BLaER1 (cell line): ENCODE data around the gene CCDC71.
A peak's percentile ranks its signal among the peaks of the same experiment; 100 is the strongest.

ENCODE experiments used
- H3K27ac ChIP-seq: shearing (Covaris generic); formaldehyde crosslinking; 2 replicates; pipeline ENCODE4 v1.8.1; 2022
- H3K27me3 ChIP-seq: shearing (Covaris generic); formaldehyde crosslinking; 2 replicates; pipeline ENCODE4 v1.8.1; 2022
- H3K36me3 ChIP-seq: shearing (Covaris generic); formaldehyde crosslinking; 2 replicates; pipeline ENCODE4 v1.8.1; 2022
- H3K4me1 ChIP-seq: shearing (Covaris generic); formaldehyde crosslinking; 2 replicates; pipeline ENCODE4 v1.8.1; 2022
- H3K4me2 ChIP-seq: shearing (Covaris generic); formaldehyde crosslinking; 2 replicates; pipeline ENCODE4 v1.8.1; 2022
- H3K4me3 ChIP-seq: shearing (Covaris generic); formaldehyde crosslinking; 2 replicates; pipeline ENCODE4 v1.8.1; 2022
- H3K9ac ChIP-seq: shearing (Covaris generic); formaldehyde crosslinking; 2 replicates; pipeline ENCODE4 v1.8.1; 2022
- H3K9me3 ChIP-seq: shearing (Covaris generic); formaldehyde crosslinking; 2 replicates; pipeline ENCODE4 v1.8.1; 2022
- H4K20me1 ChIP-seq: shearing (Covaris generic); formaldehyde crosslinking; 2 replicates; pipeline ENCODE4 v1.8.1; 2022
- Cebpa-rat ChIP-seq: shearing (Covaris generic); IDR thresholded peaks from 2 replicates; pipeline ENCODE4 v1.8.1; 2022

The CCDC71 gene

DNA sequence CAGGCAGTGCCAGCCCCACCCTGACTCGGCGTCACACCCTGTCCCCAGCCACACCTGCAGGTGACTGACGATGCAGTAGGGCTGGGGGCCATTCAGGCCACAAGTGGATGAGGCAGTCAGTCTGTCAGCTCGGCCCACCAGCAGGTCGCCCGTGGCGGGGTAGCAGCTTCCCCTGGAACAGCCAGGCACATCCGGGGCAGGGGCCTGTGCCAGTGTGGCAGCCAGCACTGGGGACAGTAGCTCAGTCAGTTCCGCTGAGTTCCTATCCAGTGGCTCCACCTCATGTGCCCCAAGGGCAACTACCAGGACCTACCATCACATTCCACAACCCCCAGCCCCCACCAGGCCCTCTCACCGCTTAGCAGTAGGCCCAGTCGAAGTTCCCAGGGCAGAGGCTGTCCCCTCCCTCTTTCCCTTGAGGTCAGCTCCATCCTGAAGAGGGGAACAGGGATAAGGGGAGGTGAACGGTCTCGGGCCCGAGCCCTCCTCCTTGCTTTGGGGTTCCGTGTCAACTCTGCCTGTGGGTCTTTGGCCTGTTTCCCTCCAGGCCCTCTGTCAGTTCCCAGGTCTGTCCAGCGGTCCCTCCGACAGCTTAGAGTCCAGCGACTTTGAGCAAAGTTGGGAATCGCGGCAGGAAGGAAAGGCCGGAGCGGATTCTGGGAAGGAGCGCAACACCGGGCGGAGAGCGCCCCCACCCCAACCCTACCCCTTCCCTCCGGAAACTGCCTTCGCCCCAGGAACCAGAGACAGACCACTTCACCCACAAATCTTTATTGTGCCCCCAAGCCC, 33.5 kb downstream of the CCDC71 start, which contains the start of gene LAMB2:
TSS of gene LAMB2 (minus strand) at position 614 of the 789 bp plus-strand sequence. CDS start at position 431, 183 bp downstream.
- Histone ChIP-seq H3K9ac (no peak within 1 kb of the TSS), H3K4me1 (peaks cover 11% of the 10 kb centered on the region; the same call in 1 of the 2 replicates), H4K20me1 (no peaks in the 10 kb centered on the region), H3K4me2 (peak within 1 kb of the TSS; percentile 57), H3K27me3 (no peaks in the 10 kb centered on the region), H3K4me3 (no peak within 1 kb of the TSS), H3K36me3 (no peaks in the 10 kb centered on the region), H3K9me3 (no peaks in the 10 kb centered on the region), H3K27ac (no peak within 1 kb of the TSS)
- TF ChIP-seq Cebpa-rat = no peak

DNA sequence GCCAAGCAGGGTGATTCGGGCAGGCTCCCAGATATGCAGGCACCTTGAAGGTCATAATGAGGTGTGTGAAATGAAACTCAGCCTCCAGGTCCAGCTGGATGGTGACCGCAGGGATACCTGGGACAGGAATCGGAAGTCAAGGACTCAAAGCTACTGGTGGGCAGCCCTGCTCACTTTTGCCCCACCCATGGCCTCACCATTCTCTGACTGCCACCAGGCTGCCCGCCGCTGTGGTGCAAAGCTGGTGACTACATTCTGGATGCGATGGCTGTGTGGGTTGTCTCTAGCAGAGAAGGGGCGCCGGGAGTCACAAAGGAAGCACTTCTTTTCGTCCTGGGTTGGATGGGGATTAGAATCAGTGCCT, 34.1 kb downstream of the CCDC71 start:
- Histone ChIP-seq H3K4me1 (peaks cover 11% of the 10 kb centered on the region; the same call in 1 of the 2 replicates), H3K4me2 (no peak overlapping the region), H3K9ac (no peak overlapping the region), H3K36me3 (no peaks in the 10 kb centered on the region), H3K27me3 (no peaks in the 10 kb centered on the region), H4K20me1 (no peaks in the 10 kb centered on the region), H3K27ac (no peak overlapping the region), H3K9me3 (no peaks in the 10 kb centered on the region), H3K4me3 (no peak overlapping the region)
- TF ChIP-seq Cebpa-rat = no peak

DNA sequence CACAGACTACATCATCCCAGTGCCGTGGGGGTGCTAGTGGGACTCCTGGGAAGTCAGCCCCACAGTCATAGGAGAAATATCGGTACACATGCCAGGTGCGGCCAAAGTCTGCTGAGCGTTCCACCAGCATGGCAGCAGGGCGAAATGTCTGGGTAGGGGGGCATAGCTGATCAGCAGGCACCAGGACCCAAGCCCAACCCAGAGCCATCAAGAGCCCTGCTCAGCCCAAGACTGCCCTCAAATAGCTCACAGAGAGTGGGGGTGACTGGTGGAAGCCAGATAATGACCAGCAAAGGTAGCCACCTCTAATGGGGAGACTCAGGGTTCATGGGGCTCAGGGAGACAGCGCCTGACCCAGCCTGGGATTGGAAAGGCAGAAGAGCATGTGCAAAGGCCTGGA, 34.6 kb downstream of the CCDC71 start:
- H3K27me3 ChIP-seq = no peaks in the 10 kb centered on the region
- H4K20me1 ChIP-seq = no peaks in the 10 kb centered on the region
- no peak overlapping the region for H3K9ac ChIP-seq
- peaks cover 11% of the 10 kb centered on the region; the same call in 1 of the 2 replicates for H3K4me1 ChIP-seq
- no peak overlapping the region for H3K4me2 ChIP-seq
- no peaks in the 10 kb centered on the region for H3K36me3 ChIP-seq
- no peaks in the 10 kb centered on the region for H3K9me3 ChIP-seq
- TF ChIP-seq Cebpa-rat = no peak
- H3K27ac ChIP-seq = no peak overlapping the region
- no peak overlapping the region for H3K4me3 ChIP-seq

DNA sequence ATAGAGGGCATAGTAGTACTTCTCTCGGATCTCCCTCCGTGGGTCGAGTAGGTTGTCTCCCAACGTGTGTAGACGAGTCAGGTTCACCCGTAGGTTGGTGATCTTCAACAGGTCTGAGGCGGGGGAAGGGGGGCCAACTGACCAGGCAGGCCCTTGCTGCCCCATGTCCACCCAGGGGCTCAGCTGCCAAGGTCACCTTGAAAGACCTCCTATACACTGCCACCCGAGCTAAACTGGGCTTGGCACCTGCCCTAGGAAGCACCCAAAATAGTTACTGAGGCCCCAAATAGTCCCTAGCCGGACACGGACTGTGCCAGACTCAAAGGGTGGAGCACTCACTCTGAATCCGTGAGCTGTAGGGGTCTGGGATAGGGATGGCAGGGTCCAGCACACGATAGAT, 35.1 kb downstream of the CCDC71 start:
- Histone ChIP-seq H3K27me3 (no peaks in the 10 kb centered on the region), H4K20me1 (no peaks in the 10 kb centered on the region), H3K36me3 (no peaks in the 10 kb centered on the region), H3K9ac (no peak overlapping the region), H3K4me1 (peaks cover 11% of the 10 kb centered on the region; the same call in 1 of the 2 replicates), H3K27ac (no peak overlapping the region), H3K4me2 (no peak overlapping the region), H3K4me3 (no peak overlapping the region), H3K9me3 (no peaks in the 10 kb centered on the region)
- TF ChIP-seq Cebpa-rat = no peak

DNA sequence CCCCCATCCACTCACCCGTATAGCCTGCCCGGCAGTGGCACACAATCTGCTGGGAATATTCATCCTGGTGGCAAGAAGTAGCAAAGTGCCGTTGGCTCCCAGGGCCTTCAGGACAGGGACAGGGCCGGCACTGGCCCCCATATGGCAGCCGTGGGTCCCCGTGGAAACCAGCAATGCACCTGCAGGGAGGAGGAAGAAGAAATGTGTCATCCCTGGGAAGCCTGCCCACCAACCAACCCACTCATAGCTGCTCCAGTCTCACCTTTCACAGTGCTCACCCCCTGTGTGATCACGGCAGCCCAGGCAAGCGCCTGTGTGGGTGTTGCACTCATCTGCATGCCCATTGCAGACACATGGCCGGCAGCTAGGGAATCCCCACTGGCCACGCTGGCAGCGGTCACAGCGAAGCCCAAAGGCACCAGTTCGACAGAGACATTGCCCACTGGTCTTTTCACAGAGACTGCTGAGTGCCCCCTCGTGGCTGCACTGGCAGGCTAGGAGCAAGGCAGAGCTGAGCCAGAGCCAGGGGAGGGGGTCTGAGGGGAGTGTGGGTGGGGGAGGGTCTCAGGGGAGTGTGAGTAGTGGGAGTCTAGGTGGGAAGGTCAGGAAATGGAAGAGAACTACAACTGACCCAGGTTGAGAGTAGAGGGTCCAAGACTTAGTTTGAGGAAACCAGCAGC, 41.0 kb downstream of the CCDC71 start:
- no peak for TF ChIP-seq Cebpa-rat
- Histone ChIP-seq H3K4me3 (no peak overlapping the region), H3K4me2 (no peak overlapping the region), H3K27ac (no peak overlapping the region), H3K4me1 (peaks cover 18% of the 10 kb centered on the region), H3K36me3 (no peaks in the 10 kb centered on the region), H3K27me3 (no peaks in the 10 kb centered on the region), H3K9me3 (no peaks in the 10 kb centered on the region), H4K20me1 (peaks cover 2% of the 10 kb centered on the region; the same call in 1 of the 2 replicates), H3K9ac (no peak overlapping the region)

DNA sequence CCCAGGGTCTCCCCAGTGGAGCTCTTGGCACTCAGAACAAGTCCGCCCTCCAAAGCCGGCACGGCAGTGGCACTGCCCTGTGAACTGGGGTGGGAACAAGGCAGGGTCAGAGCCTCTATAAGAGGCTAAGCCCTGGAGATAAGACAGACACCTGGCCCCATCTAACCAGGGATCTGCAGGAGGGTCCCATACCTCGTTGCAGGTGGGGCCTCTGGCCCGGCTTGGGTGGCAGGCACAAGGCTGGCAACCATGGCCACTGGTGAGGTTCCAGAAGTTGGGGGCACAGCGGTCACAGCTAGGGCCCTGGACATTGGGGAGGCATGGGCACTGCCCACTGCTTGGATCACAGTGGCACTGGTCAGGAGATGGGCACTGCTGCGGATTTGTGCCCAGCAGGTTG, 41.9 kb downstream of the CCDC71 start:
- no peak overlapping the region for H3K4me3 ChIP-seq
- no peak overlapping the region for H3K4me2 ChIP-seq
- no peaks in the 10 kb centered on the region for H3K9me3 ChIP-seq
- H4K20me1 ChIP-seq = peaks cover 12% of the 10 kb centered on the region; the same call in 1 of the 2 replicates
- H3K27ac ChIP-seq = no peak overlapping the region
- no peak overlapping the region for H3K9ac ChIP-seq
- no peak for TF ChIP-seq Cebpa-rat
- no peaks in the 10 kb centered on the region for H3K27me3 ChIP-seq
- H3K4me1 ChIP-seq = peaks cover 26% of the 10 kb centered on the region
- H3K36me3 ChIP-seq = peaks cover under 1% of the 10 kb centered on the region; the same call in 1 of the 2 replicates

DNA sequence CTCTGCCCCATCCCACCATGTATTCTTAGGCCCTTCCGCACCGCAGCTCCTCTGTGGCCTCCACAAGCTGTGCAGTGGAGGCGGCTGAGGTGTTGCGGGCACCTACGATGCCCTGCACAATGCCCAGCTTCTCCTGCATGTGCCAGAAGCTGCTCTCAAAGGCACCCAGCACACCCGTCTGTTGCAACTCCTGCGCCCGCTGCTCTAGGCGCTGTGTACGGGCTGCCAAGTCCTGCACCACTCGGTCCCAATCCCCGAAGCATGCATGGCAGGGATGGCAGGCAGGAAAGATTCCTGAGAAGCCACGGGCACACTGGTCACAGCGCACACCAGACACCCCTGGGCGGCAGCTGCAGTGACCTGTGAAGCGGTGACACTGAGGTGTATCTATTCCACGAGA, 42.4 kb downstream of the CCDC71 start:
- Histone ChIP-seq H3K9ac (no peak overlapping the region), H3K9me3 (no peaks in the 10 kb centered on the region)

DNA sequence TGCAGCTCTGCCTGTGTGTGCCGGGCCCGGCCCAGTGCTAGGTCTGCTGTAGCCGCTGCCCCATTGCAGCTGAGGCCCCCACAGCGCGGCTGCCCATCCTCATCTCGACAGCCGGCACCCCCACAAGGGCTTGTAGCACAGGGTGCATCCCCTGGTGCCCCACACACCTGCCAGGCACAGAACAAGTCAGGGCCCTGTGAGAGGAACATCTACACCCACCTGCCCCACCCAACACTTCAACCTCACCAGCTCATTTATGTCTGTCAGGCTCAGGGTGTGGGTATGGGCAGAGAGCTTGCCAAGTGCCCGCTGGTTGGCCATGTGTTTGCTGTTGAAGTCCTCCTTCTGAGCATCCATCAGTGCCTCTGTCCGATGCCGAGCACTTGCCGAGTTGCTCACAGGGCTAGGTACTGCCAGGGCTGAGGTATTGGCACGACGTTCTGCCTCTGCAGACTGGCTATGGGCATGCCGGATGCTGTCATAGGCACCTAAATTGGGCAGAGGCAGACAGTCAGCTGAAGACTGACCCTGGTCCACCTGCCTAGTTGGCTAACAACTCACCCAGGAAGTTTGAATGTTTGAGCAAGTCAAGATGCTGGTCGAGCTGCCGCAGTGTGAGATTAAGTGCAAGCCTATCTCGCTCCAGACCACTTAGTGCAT, 43.1 kb downstream of the CCDC71 start:
- peaks cover 14% of the 10 kb centered on the region; the same call in 1 of the 2 replicates for H4K20me1 ChIP-seq
- no peak overlapping the region for H3K9ac ChIP-seq
- H3K36me3 ChIP-seq = peaks cover 12% of the 10 kb centered on the region
- no peak for TF ChIP-seq Cebpa-rat
- H3K4me2 ChIP-seq = no peak overlapping the region
- no peak overlapping the region for H3K27ac ChIP-seq
- H3K27me3 ChIP-seq = no peaks in the 10 kb centered on the region
- H3K9me3 ChIP-seq = no peaks in the 10 kb centered on the region
- H3K4me3 ChIP-seq = no peak overlapping the region
- peaks cover 25% of the 10 kb centered on the region for H3K4me1 ChIP-seq

More for the DNA sequence above, 42.4 kb downstream of the CCDC71 start:
- H3K4me2 ChIP-seq = no peak overlapping the region
- H3K36me3 ChIP-seq = peaks cover 6% of the 10 kb centered on the region
- no peak for TF ChIP-seq Cebpa-rat
- peaks cover 25% of the 10 kb centered on the region for H3K4me1 ChIP-seq
- H3K27me3 ChIP-seq = no peaks in the 10 kb centered on the region
- no peak overlapping the region for H3K27ac ChIP-seq
- peaks cover 14% of the 10 kb centered on the region; the same call in 1 of the 2 replicates for H4K20me1 ChIP-seq
- H3K4me3 ChIP-seq = no peak overlapping the region

DNA sequence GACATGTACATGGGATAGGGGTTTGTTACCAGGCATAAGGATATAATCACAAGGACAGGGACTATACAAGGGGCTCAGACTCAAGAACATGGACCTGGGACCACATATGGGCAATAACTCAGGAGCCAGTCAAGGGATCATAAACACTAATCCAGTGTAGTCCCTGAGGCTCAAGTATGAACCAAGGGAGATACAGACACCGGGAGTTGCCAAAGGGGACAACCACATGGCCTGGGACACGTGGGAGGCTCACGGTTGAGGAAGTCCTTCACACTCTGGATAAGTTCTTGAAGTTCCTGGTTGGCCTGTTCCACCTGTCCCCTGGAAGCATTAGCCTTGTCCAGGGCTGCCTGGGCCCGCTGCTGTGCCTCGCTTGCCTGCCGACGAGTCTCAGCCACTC, 43.7 kb downstream of the CCDC71 start:
- peaks cover 18% of the 10 kb centered on the region for H3K36me3 ChIP-seq
- no peak overlapping the region for H3K27ac ChIP-seq
- H3K9ac ChIP-seq = no peak overlapping the region

More for the DNA sequence above, 43.7 kb downstream of the CCDC71 start:
- Histone ChIP-seq H3K4me3 (no peak overlapping the region), H3K4me2 (no peak overlapping the region), H3K27me3 (no peaks in the 10 kb centered on the region), H3K4me1 (peaks cover 25% of the 10 kb centered on the region), H4K20me1 (peaks cover 14% of the 10 kb centered on the region; the same call in 1 of the 2 replicates), H3K9me3 (no peaks in the 10 kb centered on the region)
- no peak for TF ChIP-seq Cebpa-rat
